Ureter (tissue), 1 donor: ENCODE measurements around the gene AVP. TPM values are rescaled to one million over a fixed set of nuclear protein-coding genes. Genes with fewer than 3 reads are reported as not detected.
"Not testable (repeated sequence)": the region's sequence is repeated elsewhere in the genome, so short reads cannot be mapped to it uniquely, and the experiment has no call there.

ENCODE experiments used
- DNase-seq: peaks from one replicate; pipeline ENCODE4 v3.0.0-alpha.2; 2020; ENCODE audit warnings: low spot score
- total RNA-seq: library from RNA; stranded (reverse); gene quantifications from one replicate; pipeline ENCODE4 v1.2.4, GENCODE V29; 2023
- donor health status: DM: yes; HTN: yes; CAD: no.

AVP gene, protein sequence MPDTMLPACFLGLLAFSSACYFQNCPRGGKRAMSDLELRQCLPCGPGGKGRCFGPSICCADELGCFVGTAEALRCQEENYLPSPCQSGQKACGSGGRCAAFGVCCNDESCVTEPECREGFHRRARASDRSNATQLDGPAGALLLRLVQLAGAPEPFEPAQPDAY
- not detected for total RNA-seq

DNA sequence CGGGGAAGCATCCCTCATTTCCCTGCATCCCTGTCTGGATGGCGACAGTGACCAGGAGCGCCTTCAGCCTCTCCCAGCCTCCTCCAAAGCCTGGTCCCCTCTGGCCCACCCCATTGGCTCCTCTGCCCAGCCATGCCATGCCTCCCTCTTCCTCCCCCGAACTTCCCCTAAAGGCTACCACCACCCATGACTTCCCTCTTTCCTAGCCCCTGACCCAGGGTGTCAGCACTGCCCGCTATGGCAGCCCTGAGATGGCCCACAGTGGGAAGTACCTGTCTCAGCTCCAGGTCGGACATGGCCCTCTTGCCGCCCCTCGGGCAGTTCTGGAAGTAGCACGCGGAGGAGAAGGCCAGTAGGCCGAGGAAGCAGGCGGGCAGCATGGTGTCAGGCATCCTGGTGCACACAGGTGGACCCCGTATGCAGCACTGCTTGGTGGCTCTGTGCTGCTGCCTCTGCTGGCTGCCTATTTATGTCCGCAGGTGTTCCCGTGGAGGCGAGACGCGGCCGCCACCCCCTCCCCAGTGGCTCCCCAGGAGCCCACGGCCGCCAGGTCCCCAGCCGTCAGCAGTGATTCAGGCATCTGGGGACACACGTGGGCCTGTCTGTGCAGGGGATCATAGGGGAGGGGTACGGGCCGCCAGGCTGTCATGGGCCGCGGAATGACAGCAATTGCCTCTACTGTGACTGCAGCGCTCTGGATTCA lies at the start of gene AVP:
AVP (minus strand) TSS at position 442 of the 703 bp plus-strand sequence; CDS start at position 392, 50 bp downstream.
- DNase-seq, result no peak

DNA sequence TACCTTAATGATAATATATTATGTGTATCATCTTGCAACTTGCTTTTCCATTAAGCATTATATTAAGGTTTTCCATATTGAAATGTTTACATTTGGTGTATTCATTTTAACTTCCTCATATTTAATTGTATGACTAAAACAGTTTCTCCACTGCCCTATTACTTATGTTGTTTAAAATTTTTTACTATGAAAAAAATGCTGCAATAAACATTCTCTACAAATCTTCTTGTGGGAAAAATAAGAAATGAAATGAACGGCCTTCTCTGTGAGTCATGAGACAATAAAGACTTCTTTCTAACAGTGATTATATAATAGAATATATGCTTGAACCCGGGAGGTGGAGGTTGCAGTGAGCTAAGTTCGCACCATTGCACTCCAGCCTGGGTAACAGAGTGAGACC lies 49.6 kb upstream of the AVP start:
- no peak for DNase-seq

DNA sequence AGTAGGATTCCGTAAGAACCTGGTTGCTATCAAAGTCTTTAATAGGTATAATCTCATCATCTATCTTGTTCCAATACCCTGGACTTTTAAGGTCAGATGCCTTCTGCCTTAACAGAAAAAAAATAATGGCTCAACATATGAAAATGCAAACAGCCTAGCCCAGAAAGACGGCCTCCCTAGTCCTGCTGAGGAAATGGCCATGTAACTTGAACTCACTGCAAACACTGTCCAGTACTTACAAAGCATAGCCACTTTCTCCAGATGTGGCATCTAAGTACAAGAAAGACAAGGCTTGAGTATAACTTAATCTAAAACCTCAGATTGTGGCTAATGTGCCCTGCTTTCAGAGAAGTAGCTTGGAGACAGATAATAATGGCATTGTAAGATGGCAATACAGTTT lies 48.6 kb upstream of the AVP start:
- DNase-seq, result no peak

DNA sequence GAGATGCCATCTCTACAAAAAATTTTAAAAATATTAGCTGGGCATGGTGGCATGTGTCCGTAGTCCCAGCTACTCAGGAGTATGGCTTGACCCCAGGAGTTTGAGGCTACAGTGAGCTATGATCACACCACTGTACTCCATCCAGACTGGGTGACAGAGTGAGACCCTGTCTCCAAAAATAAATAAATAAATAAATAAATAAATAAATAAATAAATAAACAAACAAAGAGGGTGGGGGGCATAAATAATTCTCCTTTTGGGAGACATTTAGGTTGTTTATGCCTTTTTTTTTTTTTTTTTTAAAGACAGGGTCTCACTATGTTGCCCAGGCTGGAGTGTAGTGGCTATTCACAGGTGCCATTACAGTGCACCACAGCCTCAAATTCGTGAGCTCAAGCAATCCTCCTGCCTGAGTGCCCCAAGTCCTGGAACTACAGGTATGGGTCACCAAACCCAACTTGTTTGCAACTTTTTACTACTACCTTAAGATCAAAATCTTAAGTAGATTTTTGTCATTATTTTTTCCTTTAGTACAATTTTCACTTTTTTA lies 45.6 kb upstream of the AVP start:
- no peak for DNase-seq

DNA sequence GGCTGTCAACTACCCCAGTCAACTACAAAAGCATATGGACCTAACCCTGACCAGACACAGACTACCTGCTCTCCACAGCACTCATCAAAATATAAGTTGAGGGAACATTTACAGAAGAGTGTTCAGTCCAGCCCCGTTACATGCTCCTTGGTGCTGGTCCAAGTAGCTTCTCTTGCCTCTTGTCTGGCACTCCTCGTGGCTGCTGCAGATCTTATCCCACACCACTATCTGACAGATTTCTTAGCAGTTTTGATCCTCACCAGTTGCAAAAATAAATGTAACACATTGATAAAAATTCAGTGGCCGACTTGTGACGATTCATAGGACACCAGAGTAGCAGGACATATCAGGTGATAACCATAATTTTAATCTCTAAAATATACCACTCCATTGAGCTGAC lies 44.6 kb upstream of the AVP start:
- no peak for DNase-seq

DNA sequence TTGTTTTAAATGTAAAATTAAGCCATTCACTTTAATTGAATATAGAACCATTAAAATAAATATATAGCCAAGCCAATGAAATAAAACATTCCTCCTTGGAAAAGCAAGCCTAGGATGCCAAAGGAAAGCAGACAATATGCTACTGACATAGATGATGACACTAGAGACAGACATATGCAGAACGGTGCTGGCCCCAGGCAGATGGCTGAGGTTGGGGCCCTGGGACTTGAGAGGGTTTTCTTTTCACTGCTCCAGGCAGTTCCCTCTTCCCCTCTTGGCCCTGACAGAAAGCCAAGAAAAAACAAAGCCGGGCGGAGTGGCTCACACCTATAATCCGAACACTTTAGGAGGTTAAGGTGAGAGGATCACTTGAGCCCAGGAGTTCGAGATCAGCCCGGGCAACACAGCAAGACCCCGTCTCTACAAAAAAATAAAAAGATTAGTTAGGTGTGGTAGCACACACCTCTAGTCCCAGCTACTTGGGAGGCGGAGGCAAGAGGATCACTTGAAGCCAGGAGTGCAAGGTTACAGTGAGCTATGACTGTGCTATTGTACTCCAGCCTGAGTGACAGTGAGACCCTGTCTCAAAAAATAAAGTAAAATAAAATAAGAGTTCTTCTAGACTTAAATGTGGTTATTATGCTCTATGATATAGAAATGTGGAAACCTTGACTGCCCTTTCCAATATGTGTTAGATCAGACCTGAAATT lies 43.9 kb upstream of the AVP start:
- DNase-seq, result no peak

DNA sequence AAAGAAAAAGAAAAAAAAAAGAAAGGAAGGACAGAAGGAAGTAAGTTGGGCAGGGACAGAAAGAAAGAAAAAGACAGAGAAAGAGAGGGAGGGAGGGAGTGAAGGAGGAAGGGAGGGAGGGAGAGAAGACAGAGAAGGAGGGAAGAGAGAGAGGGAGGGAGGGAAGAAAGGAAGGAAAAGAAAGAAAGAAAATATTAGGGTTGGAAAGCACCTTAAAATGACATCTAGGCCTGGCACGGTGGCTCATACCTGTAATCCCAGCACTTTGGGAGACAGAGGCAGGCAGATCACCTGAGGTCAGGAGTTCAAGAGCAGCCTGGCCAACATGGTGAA lies 42.0 kb upstream of the AVP start:
- DNase-seq, result no peak

DNA sequence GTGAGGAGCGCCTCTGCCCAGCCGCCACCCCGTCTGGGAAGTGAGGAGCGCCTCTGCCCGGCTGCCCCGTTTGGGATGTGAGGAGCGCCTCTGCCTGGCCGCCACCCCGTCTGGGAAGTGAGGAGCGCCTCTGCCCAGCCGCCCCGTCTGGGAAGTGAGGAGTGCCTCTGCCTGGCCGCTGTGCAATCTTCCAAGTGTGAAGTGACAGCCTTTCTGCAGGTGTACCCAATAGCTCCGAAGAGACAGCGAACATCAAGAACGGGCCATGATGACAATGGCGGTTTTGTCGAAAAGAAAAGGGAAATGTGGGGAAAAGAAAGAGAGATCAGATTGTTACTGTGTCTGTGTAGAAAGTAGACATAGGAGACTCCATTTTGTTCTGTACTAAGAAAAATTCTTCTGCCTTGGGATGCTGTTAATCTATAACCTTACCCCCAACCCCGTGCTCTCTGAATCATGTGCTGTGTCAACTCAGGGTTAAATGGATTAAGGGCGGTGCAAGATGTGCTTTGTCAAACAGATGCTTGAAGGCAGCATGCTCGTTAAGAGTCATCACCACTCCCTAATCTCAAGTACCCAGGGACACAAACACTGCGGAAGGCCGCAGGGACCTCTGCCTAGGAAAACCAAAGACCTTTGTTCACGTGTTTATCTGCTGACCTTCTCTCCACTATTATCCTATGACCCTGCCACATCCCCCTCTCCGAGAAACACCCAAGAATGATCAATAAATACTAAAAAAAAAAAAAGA lies 41.4 kb upstream of the AVP start:
- DNase-seq, result not testable (repeated sequence)

DNA sequence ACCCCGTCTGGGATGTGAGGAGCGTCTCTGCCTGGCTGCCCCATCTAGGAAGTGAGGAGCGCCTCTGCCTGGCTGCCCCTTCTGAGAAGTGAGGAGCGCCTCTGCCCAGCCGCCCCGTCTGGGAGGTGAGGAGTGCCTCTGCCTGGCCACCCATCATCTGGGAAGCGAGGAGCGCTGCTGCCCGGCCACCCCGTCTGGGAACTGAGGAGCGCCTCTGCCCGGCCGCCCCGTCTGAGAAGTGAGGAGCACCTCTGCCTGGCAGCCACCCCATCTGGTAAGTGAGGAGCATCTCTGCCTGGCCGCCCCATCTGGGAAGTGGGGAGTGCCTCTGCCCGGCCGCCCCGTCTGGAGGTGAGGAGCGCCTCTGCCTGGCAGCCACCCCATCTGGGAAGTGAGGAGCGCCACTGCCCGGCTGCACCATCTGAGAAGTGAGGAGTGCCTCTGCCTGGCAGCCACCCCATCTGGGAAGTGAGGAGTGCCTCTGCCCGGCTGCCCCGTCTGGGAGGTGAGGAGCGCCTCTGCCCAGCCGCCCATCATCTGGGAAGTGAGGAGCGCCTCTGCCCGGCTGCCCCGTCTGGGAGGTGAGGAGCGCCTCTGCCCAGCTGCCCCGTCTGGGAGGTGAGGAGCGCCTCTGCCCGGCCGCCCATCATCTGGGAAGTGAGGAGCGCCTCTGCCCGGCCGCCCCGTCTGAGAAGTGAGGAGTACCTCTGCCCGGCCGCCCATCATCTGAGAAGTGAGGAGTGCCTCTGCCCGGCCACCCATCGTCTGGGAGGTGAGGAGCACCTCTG lies 40.4 kb upstream of the AVP start:
- not testable (repeated sequence) for DNase-seq

DNA sequence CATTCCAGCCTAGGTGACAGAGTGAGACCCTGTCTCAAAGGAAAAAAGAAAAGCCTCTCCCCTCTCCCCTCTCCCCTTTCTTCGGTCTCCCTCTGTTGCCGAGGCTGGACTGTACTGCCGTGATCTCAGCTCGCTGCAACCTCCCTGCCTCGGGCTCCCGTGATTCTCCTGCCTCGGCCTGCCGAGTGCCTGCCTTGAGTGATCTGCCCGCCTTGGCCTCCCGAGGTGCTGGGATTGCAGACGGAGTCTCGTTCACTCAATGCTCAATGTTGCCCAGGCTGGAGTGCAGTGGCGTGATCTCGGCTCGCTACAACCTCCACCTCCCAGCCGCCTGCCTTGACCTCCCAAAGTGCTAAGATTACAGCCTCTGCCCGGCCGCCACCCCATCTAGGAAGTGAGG lies 39.6 kb upstream of the AVP start:
- DNase-seq, result not testable (repeated sequence)

DNA sequence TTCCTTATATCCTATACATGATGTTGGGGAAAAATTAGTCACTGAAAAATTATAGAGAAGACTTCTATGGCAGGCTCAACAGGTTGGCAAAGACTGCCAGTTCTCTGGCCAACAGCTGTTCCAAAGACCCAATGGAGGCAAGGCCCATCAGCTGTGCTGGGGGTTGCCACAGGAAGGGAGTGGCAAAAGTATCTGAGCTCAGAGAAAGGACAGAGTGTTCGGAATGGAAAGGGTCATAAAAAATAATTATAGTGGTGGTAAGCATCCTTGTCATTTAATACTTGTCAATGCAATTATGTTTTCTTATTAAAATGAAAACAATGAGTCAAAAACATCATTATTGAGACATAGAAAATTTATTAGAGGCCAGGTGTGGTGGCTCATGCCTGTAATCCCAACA lies 39.0 kb upstream of the AVP start:
- DNase-seq, result no peak

DNA sequence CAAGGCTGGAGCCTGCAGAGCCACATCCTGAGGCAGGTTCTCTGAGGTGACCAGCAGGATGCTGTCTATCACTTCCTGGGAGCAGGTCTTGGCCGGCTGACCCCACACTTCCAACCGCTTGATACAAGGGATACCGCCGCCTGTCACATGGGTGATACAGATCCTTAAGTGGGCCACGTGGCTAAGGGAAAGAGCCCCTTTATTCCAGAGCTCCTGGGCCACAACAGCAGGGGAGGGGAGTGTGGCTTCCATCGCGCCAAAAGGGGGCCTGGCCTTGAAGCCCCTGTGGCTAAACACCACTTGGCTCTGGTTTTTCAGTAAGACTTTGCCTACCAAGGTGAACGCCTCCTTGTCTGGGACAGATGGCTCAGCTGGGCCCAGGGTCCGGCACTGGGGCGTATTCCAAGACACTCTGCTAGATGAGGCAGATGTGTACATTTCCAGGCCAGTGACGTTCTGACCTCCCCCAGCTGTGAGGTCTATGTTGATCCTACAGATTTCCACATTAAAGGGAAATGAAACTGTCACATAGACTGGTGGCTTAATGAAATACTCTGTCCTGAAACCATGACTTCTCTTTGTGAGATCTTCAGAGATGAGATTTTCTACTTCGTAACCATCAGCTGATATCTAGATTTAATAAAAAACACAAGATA lies 37.6 kb upstream of the AVP start:
- no peak for DNase-seq

DNA sequence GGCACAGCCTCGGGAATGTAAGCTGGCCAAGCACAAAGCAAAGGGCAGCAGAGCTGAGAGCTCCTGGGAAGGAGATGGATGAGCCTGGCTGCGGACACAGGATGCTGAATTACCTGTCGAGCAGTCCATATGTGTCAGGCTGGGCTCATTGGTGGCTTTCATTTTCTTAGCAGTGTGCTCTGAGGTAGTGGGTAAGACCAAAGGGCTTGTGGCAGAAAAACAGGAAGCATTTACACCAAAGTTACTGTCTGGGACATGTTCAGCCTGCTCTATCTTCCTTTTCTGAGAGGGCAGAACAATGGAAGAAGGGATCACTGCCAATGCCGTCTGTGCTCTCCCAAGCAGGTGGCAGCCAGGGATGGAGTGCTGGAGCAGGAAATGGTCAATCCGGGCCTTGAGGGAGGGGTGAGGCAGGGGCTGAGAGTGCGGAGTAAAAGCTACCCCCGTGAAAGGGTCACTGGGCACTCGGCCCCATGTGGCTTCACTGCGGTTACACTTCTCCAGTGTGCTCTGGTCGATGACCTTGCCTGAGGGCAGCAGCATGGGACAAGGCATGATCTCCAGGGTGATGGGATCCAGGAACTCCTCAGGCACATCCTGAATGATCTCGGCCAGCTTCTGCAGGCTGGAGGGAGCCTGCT lies 36.9 kb upstream of the AVP start:
- no peak for DNase-seq

DNA sequence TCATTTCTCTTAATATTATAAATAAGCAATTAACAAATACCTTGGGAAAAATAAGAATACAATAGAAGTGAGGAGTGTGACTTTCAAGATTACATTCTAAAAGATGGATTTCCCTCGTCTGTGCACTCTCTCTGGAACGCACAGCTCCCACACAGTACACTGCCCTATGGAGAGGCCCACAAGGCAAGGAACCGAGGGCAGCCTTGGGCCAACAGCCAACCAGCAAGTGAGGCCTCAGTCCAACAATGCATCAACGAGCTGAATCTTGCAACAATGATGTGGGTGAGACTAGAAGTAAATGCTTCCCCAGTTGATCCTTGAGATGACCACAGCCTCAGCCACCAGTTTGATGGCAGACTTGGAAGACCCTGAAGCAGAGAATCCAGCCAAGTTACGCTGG lies 34.5 kb upstream of the AVP start:
- DNase-seq, result no peak

DNA sequence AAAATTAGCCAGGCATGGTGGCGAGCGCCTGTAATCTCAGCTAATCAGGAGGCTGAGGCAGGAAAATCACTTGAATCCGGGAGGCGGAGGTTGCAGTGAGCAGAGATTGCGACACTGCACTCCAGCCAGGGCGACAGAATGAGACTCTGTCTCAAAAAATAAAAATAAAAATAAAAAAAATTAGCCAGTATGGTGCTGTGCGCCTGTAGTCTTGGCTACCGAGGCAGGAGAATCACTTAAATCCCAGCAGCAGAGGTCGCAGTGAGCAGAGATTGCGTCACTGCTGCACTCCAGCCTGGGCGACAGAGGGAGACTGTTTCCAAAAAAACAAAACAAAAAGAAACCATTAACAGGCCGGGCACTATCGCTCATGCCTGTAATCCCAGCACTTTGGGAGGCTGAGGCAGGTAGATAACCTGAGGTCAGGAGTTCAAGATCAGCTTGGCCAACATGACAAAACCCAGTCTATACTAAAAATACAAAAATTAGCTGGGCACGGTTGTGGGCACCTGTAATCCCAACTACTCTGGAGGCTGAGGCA lies 33.4 kb upstream of the AVP start:
- peak; percentile 67 for DNase-seq

DNA sequence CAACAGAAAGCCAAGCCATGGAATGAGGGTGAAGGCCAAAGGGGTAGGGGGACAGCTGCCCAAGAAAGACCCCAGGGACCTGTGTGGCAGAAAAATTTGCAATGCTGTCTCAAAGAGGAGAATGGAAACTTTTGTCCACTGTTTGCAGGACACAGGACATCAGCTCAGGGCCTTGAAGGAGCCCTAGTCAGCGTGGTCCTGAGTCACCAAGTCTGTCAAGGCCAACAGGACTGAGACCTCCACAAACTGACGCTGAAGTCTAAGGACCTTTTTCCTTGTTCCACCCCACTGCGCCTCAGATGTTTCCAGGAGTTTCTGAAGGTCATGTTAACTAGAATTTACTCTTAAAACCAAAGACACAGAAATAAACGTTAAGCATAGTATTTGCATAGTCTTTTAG lies 31.8 kb upstream of the AVP start:
- no peak for DNase-seq

DNA sequence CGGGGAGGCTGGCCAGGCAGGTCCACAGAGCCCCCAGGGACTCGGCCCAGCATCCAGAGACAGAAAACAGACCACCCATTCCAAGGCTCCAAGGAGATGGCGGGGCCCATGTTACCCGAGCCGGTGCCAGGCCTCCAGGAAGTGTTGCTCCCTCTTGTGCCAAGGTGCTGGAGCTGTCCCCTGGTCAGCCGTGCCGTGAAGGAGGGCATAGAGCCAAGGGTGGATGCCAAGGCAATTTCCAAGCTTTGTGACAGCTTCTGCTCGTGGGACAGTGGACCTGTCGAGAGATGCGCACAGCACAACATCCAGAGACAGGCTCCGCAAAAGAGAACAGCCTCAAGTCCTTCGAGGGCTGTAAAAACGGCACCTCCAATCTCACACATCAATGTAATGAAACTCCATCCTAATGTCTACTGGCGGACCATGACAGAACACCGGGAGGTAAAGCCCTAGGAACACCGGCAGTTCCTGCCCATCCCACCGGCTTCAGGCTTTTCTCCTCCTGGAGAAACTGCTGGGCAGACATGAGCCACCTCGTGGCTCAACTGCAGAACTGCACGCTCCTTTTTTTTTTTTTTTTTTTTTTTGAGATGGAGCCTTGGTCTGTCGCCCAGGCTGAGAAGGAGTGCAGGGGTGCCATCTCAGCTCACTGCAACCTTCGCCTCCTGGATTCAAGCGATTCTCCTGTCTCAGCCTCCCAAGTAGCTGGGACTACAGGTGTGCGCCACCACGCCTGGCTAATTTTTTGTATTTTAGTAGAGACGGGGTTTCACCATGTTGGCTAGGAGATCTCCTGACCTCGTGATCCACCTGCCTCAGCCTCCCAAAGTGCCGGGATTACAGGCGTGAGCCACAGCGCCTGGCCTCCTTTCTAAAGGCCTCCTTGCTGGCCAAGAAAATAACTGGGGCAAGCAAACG lies 30.9 kb upstream of the AVP start:
- DNase-seq, result no peak

DNA sequence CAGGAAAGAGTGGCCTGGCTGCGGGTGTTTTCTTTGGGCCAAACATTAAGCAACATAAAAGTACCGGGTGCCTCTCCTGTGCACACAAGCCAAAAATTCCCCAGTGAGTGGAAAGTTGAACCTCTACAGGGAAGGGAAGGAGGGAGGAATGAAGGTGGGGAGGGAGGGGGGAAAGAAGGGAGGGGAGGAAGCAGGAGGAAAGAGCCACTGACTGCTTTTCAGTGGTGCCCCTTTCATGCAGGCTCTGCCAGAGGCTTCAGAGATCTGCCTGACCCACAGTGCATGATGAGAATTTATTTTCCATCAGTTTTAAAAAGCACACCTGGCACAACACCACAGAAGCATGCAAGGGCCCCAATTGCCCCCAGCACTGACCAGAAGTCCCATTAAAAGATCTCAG lies 27.5 kb upstream of the AVP start:
- no peak for DNase-seq

DNA sequence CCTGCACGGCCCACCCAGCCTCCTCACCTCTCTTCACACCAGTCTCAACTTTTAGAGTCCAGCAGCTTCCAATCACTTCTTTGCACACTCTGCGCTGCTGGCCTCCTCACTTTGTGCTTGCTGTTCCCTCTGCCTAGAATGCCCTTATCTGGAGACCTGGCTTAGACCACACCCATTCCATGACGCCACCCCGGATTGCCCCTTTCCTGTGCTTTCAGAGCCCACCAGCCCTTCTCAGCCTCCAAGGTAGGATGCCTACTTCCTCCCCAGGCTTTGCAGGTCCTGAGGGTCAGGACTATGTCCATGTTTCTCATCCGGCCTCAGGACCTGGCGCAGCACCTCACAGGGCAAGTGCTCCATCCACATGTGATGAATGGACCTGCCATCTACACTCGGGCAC lies 27.0 kb upstream of the AVP start:
- no peak for DNase-seq
